Aorta (tissue), 5 donors: ENCODE results near the gene SFN. TPM values are rescaled to one million over a fixed set of nuclear protein-coding genes. Genes with fewer than 3 reads are reported as not detected.
"Not testable (repeated sequence)": the region's sequence is repeated elsewhere in the genome, so short reads cannot be mapped to it uniquely, and the experiment has no call there.

Experiments used
- ATAC-seq: fragments of 200-7000 bp; cut with Tn5 transposase; one replicate; pipeline ENCODE4 v1.9.1; 2022; ENCODE audit warnings: moderate library complexity; ENCODE audit not compliant: low FRiP score
- DNase-seq, 2 donors: peaks; one replicate each; pipeline ENCODE4 v3.0.0-alpha.2; 2020
- H3K27ac ChIP-seq, 2 donors: one replicate each; pipeline ENCODE4 v1.5.1; 2013; ENCODE audit warnings: low read length in 2 of 2, mild to moderate bottlenecking in 2 of 2, moderate library complexity in 2 of 2, control low read depth in 1 of 2, inconsistent platforms in 1 of 2, low read depth in 1 of 2
- H3K27me3 ChIP-seq, 2 donors: one replicate each; pipeline ENCODE4 v1.6.1; 2013; ENCODE audit warnings: control low read depth in 1 of 2, low read length in 1 of 2, mild to moderate bottlenecking in 1 of 2, moderate library complexity in 1 of 2; ENCODE audit not compliant: insufficient read depth in 2 of 2, control insufficient read depth in 1 of 2
- H3K36me3 ChIP-seq, 2 donors: one replicate each; pipeline ENCODE4 v1.6.1; 2013; ENCODE audit warnings: control low read depth in 1 of 2, low read length in 1 of 2, mild to moderate bottlenecking in 1 of 2; ENCODE audit not compliant: insufficient read depth in 2 of 2, control insufficient read depth in 1 of 2
- H3K4me1 ChIP-seq, 2 donors: one replicate each; pipeline ENCODE4 v1.6.1; 2013; ENCODE audit warnings: low read length in 2 of 2, control low read depth in 1 of 2, mild to moderate bottlenecking in 1 of 2, moderate library complexity in 1 of 2; ENCODE audit not compliant: insufficient read depth in 2 of 2, control insufficient read depth in 1 of 2
- H3K4me3 ChIP-seq, 2 donors: one replicate each; pipeline ENCODE4 v1.5.1; 2013; ENCODE audit warnings: low read length in 2 of 2, control low read depth in 1 of 2, mild to moderate bottlenecking in 1 of 2
- H3K9me3 ChIP-seq: one replicate; pipeline ENCODE4 v1.6.1; 2013; ENCODE audit warnings: mild to moderate bottlenecking, low read length; ENCODE audit not compliant: control insufficient read depth
- WGBS, 2 donors: extraction: QIAGEN DNeasy Blood & Tissue Kit; methylation state at CpG; one replicate each; pipeline ENCODE4 v1.1.7; 2013; 5-methylcytosine and 5-hydroxymethylcytosine counted together
- intact Hi-C, 2 donors: fragments of 100-400 bp; cut with DNase I; formaldehyde crosslinking; loops; one replicate each; pipeline versions ENCODE4 v1.14.2 to v1.15.0; 2022
- polyA plus RNA-seq, 2 donors: library from polyadenylated mRNA; stranded (reverse); fragments of 200-250 nt; gene quantifications; one replicate each; pipeline ENCODE4 v1.2.3, GENCODE V29; 2013
- total RNA-seq, 2 donors: library from RNA; stranded (reverse); fragmentation: NEBNext Ultra II Directional; extraction: Animal tissue kit (Norgen Biotek cat#: 25700); gene quantifications; one replicate each; pipeline ENCODE4 v1.2.1, GENCODE V29; 2021
- donor health status: healthy with polysubstance abuse.
- donor health status: Bipolar disorder and iron deficiency.
- donor health status: DM: no; HTN: no; CAD: no.
- donor health status: DM: no; HTN: no; CAD: no.
- donor health status: DM: yes; HTN: yes; CAD: no.

The SFN gene
- total and polyA plus RNA-seq, 4 donors = 3.3 to 18.3 (median 5.7) TPM

- Histone ChIP-seq H3K4me3 (no peak overlapping the region), H3K36me3 (peaks cover 0 to 15% of the 10 kb centered on the region in 2 donors), H3K27me3 (no peaks in the 10 kb centered on the region), H3K27ac (no peak overlapping the region), H3K4me1 (no peaks in the 10 kb centered on the region), H3K9me3 (no peaks in the 10 kb centered on the region)
- intact Hi-C loops = no loop called here
- ATAC-seq = peak; percentile 36
- DNase-seq = no peak
- WGBS, 2 donors = 80 to 81% methylated on average over 8 of the region's 8 CpGs
Observed at GRCh38 chr1:26838474-26839338, 24.2 kb upstream of the SFN start.

GRCh38 chr1:26839339-26839722 lies 23.6 kb upstream of the SFN start:
- Histone ChIP-seq H3K27me3 (no peaks in the 10 kb centered on the region), H3K9me3 (no peaks in the 10 kb centered on the region), H3K4me3 (no peak overlapping the region), H3K27ac (no peak overlapping the region), H3K4me1 (no peaks in the 10 kb centered on the region), H3K36me3 (peaks cover 0 to 10% of the 10 kb centered on the region in 2 donors)
- ATAC-seq (no peak), DNase-seq (no peak)
- 81 to 93% methylated on average over 1 of the region's 1 CpG for WGBS, 2 donors
- intact Hi-C loops = no loop called here

GRCh38 chr1:26839779-26840178 lies 23.2 kb upstream of the SFN start:
- DNase-seq (no peak), ATAC-seq (no peak)
- Histone ChIP-seq H3K4me3 (no peak overlapping the region), H3K9me3 (no peaks in the 10 kb centered on the region), H3K27ac (no peak overlapping the region), H3K36me3 (peaks cover 0 to 6% of the 10 kb centered on the region in 2 donors), H3K27me3 (no peaks in the 10 kb centered on the region), H3K4me1 (no peaks in the 10 kb centered on the region)
- intact Hi-C loops = no loop called here
- 89 to 92% methylated on average over 6 of the region's 6 CpGs for WGBS, 2 donors

GRCh38 chr1:26844424-26845196 lies 18.3 kb upstream of the SFN start:
- WGBS, 2 donors = 89 to 90% methylated on average over 13 of the region's 13 CpGs
- ATAC-seq (no peak), DNase-seq (no peak)
- H3K27ac ChIP-seq = no peak overlapping the region
- H3K36me3 ChIP-seq = no peaks in the 10 kb centered on the region
- no peaks in the 10 kb centered on the region for H3K4me1 ChIP-seq
- no peaks in the 10 kb centered on the region for H3K27me3 ChIP-seq
- intact Hi-C loops = no loop called here
- no peaks in the 10 kb centered on the region for H3K9me3 ChIP-seq
- H3K4me3 ChIP-seq = no peak overlapping the region

GRCh38 chr1:26847826-26848225 lies 15.1 kb upstream of the SFN start:
- DNase-seq, H3K27me3 ChIP-seq, ATAC-seq, H3K27ac ChIP-seq, H3K4me1 ChIP-seq, intact Hi-C loops, H3K4me3 ChIP-seq, H3K36me3 ChIP-seq, H3K9me3 ChIP-seq: not testable (repeated sequence)
- 89% methylated on average over 6 of the region's 6 CpGs for WGBS, 2 donors

- 87% methylated on average over 10 of the region's 10 CpGs for WGBS, 2 donors
- Histone ChIP-seq H3K9me3 (no peaks in the 10 kb centered on the region), H3K4me3 (no peak overlapping the region), H3K27me3 (no peaks in the 10 kb centered on the region), H3K4me1 (no peaks in the 10 kb centered on the region), H3K27ac (no peak overlapping the region), H3K36me3 (peaks cover 0 to 7% of the 10 kb centered on the region in 2 donors)
- intact Hi-C loops = no loop called here
- ATAC-seq (no peak), DNase-seq (no peak)
Observed at GRCh38 chr1:26848499-26848898, 14.4 kb upstream of the SFN start.

- Histone ChIP-seq H3K36me3 (peaks cover 0 to 7% of the 10 kb centered on the region in 2 donors), H3K4me3 (no peak overlapping the region), H3K27ac (no peak overlapping the region), H3K4me1 (no peaks in the 10 kb centered on the region), H3K9me3 (no peaks in the 10 kb centered on the region), H3K27me3 (no peaks in the 10 kb centered on the region)
- ATAC-seq (peak; percentile 48), DNase-seq (peak; percentile 62 to 89)
- intact Hi-C loops = no loop called here
- 51 to 54% methylated on average over 10 of the region's 10 CpGs for WGBS, 2 donors
Observed at GRCh38 chr1:26848941-26849774, 13.8 kb upstream of the SFN start.

- Histone ChIP-seq H3K9me3 (no peaks in the 10 kb centered on the region), H3K27me3 (no peaks in the 10 kb centered on the region), H3K4me1 (no peaks in the 10 kb centered on the region), H3K36me3 (peaks cover 0 to 7% of the 10 kb centered on the region in 2 donors), H3K27ac (no peak overlapping the region), H3K4me3 (no peak overlapping the region)
- 70 to 75% methylated on average over 12 of the region's 12 CpGs for WGBS, 2 donors
- intact Hi-C loops = no loop called here
- ATAC-seq (no peak), DNase-seq (no peak)
Observed at GRCh38 chr1:26851106-26851684, 11.8 kb upstream of the SFN start.
